Panc1 (cell line): Measurements from ENCODE around the gene PRELID2. TPM values are rescaled to one million over a fixed set of nuclear protein-coding genes. Genes with fewer than 3 reads are reported as not detected.

ENCODE experiments used
- ATAC-seq: fragments of 200-7000 bp; cut with Tn5 transposase; 2 replicates; pipeline ENCODE4 v1.9.1; 2020; ENCODE audit warnings: mild to moderate bottlenecking, moderate library complexity
- BruUV-seq: library from RNA; stranded (reverse); fragments of 400-500 nt; replicated peaks from 2 replicates; lab custom pipeline; 2021; lab: Mats Ljungman, UMichigan
- CTCF ChIA-PET: fragments of 300-600 bp; sonication (Branson Sonifier 250); formaldehyde crosslinking; loops from one replicate; lab custom pipeline; 2022; ENCODE audit warnings: antibody characterized with exemption; lab: Charles Lee
- POLR2A ChIA-PET: fragments of 300-600 bp; sonication (Branson Sonifier 250); formaldehyde crosslinking; loops from one replicate; lab custom pipeline; 2022; ENCODE audit warnings: antibody characterized with exemption; lab: Charles Lee
- DNase-seq: peaks from one replicate; pipeline ENCODE4 v3.0.0-alpha.2; 2010; ENCODE audit warnings: low read depth, low spot score
- H3K27ac ChIP-seq: 2 replicates; pipeline ENCODE4 v1.5.1; 2011; ENCODE audit warnings: mild to moderate bottlenecking, low read length, inconsistent platforms
- H3K27me3 ChIP-seq: fragments of 200-500 bp; sonication (Bioruptor generic); 2 replicates; pipeline ENCODE4 v1.6.0; 2014; ENCODE audit warnings: low read length, inconsistent platforms; ENCODE audit not compliant: control insufficient read depth, insufficient read depth
- H3K36me3 ChIP-seq: fragments of 200-500 bp; sonication (Bioruptor generic); 2 replicates; pipeline ENCODE4 v1.5.1; 2014; ENCODE audit warnings: inconsistent platforms, mild to moderate bottlenecking, low read length, moderate library complexity; ENCODE audit not compliant: control insufficient read depth, insufficient read depth
- H3K4me1 ChIP-seq: 2 replicates; pipeline ENCODE4 v1.5.1; 2011; ENCODE audit warnings: inconsistent platforms, mild to moderate bottlenecking, low read length, moderate library complexity; ENCODE audit not compliant: control insufficient read depth, insufficient read depth
- H3K4me3 ChIP-seq, 2 experiments: 2 replicates each; pipeline ENCODE4 v1.5.1; 2011 to 2012; ENCODE audit warnings: low read depth in 2 of 2, low read length in 2 of 2, mild to moderate bottlenecking in 2 of 2, inconsistent platforms in 1 of 2, moderate library complexity in 1 of 2
- H3K9me3 ChIP-seq: fragments of 200-500 bp; sonication (Bioruptor generic); 2 replicates; pipeline ENCODE4 v1.5.1; 2014; ENCODE audit warnings: low read depth, mild to moderate bottlenecking, inconsistent platforms, low read length, moderate library complexity; ENCODE audit not compliant: control insufficient read depth, insufficient read depth
- POLR2AphosphoS5 ChIP-seq: IDR thresholded peaks from 2 replicates; pipeline ENCODE4 v1.6.1; 2012; ENCODE audit warnings: mild to moderate bottlenecking, low read depth, low read length, moderate library complexity
- SIN3A ChIP-seq: IDR thresholded peaks from 2 replicates; pipeline ENCODE4 v1.6.1; 2012; ENCODE audit warnings: low read depth, mild to moderate bottlenecking, low read length, moderate library complexity, borderline replicate concordance; ENCODE audit not compliant: insufficient read depth
- TCF7L2 ChIP-seq: IDR thresholded peaks from 2 replicates; pipeline ENCODE4 v1.6.1; 2011; ENCODE audit warnings: mild to moderate bottlenecking, low read depth, low read length, inconsistent platforms
- in situ Hi-C: cut with HindIII; loops from 2 replicates; pipeline ENCODE4 v1.10.0; 2016; ENCODE audit warnings: low sequenced_read_pairs, low pct_unique_long_range_greater_than_20kb
- intact Hi-C: fragments of 100-400 bp; cut with micrococcal nuclease; formaldehyde crosslinking; loops from one replicate; pipeline ENCODE4 v1.10.0; 2022; ENCODE audit not compliant: unreplicated experiment
- total RNA-seq: library from RNA; stranded (reverse); gene quantifications from one replicate; pipeline ENCODE4 v1.2.1, GENCODE V29; 2021; ENCODE audit not compliant: unreplicated experiment
- TF ChIP-seq, protein P1 (sequence below), 2 experiments: IDR thresholded peaks; 2 replicates each; pipeline ENCODE4 v1.6.1; 2011 to 2012; ENCODE audit warnings: low read depth in 2 of 2, control low read depth in 1 of 2, low read length in 1 of 2, mild to moderate bottlenecking in 1 of 2, moderate library complexity in 1 of 2; ENCODE audit not compliant: insufficient read depth in 1 of 2
- TF ChIP-seq, protein P2 (sequence below): fragments of 450-650 bp; IDR thresholded peaks from 2 replicates; pipeline ENCODE4 v1.5.1; 2017; ENCODE audit warnings: mild to moderate bottlenecking

Gene PRELID2
- total RNA-seq, 1 experiment from 2014 or later = 15.4 TPM

GRCh38 chr5:145772466-145772865 lies 62.7 kb downstream of the PRELID2 start:
- ChIA-PET CTCF (no interaction called here), POLR2A (no interaction called here)
- Histone ChIP-seq H3K4me3 (no peak overlapping the region), H3K9me3 (no peaks in the 10 kb centered on the region), H3K4me1 (no peaks in the 10 kb centered on the region), H3K27me3 (no peaks in the 10 kb centered on the region), H3K36me3 (no peaks in the 10 kb centered on the region), H3K27ac (no peak overlapping the region)
- intact Hi-C loops (no loop called here), in situ Hi-C loops (no loop called here)
- DNase-seq (no peak), ATAC-seq (no peak)
- BruUV-seq = no TSS peak
- TF ChIP-seq, protein P1, sequence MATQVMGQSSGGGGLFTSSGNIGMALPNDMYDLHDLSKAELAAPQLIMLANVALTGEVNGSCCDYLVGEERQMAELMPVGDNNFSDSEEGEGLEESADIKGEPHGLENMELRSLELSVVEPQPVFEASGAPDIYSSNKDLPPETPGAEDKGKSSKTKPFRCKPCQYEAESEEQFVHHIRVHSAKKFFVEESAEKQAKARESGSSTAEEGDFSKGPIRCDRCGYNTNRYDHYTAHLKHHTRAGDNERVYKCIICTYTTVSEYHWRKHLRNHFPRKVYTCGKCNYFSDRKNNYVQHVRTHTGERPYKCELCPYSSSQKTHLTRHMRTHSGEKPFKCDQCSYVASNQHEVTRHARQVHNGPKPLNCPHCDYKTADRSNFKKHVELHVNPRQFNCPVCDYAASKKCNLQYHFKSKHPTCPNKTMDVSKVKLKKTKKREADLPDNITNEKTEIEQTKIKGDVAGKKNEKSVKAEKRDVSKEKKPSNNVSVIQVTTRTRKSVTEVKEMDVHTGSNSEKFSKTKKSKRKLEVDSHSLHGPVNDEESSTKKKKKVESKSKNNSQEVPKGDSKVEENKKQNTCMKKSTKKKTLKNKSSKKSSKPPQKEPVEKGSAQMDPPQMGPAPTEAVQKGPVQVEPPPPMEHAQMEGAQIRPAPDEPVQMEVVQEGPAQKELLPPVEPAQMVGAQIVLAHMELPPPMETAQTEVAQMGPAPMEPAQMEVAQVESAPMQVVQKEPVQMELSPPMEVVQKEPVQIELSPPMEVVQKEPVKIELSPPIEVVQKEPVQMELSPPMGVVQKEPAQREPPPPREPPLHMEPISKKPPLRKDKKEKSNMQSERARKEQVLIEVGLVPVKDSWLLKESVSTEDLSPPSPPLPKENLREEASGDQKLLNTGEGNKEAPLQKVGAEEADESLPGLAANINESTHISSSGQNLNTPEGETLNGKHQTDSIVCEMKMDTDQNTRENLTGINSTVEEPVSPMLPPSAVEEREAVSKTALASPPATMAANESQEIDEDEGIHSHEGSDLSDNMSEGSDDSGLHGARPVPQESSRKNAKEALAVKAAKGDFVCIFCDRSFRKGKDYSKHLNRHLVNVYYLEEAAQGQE (IDR thresholded peaks at IDR 0.05; ENCODE audit: insufficient read depth in 1 of 2, low read depth in 2 of 2, low read length in 1 of 2) = no peak
- TF ChIP-seq, protein P2, sequence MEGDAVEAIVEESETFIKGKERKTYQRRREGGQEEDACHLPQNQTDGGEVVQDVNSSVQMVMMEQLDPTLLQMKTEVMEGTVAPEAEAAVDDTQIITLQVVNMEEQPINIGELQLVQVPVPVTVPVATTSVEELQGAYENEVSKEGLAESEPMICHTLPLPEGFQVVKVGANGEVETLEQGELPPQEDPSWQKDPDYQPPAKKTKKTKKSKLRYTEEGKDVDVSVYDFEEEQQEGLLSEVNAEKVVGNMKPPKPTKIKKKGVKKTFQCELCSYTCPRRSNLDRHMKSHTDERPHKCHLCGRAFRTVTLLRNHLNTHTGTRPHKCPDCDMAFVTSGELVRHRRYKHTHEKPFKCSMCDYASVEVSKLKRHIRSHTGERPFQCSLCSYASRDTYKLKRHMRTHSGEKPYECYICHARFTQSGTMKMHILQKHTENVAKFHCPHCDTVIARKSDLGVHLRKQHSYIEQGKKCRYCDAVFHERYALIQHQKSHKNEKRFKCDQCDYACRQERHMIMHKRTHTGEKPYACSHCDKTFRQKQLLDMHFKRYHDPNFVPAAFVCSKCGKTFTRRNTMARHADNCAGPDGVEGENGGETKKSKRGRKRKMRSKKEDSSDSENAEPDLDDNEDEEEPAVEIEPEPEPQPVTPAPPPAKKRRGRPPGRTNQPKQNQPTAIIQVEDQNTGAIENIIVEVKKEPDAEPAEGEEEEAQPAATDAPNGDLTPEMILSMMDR = no peak
- no peak for TF ChIP-seq POLR2AphosphoS5
- TF ChIP-seq TCF7L2 = no peak
- no peak for TF ChIP-seq SIN3A

DNA sequence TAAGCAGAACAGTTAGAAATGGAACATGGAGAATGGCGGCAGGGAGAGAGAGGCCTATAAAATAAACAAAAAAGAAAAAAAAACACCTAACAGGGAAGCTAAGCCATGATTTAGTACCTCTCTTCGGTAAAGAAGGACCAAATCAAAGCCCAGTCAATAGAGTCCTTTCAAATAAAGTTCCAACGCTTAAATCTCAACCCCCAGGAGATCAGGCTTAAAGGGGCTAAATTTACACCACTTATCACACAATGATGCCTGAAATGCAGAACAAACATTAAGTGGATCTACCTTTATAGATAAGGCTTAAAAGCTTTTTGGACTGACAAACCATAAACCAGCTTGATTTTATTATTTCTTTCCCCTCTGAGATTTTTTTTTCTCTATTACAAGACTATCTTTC lies 66.3 kb downstream of the PRELID2 start:
- intact Hi-C loops (no loop called here), in situ Hi-C loops (no loop called here)
- no peak for DNase-seq
- POLR2A ChIA-PET = no interaction called here
- Histone ChIP-seq H3K36me3 (no peaks in the 10 kb centered on the region), H3K4me3 (no peak overlapping the region), H3K27ac (no peak overlapping the region), H3K27me3 (no peaks in the 10 kb centered on the region), H3K4me1 (no peaks in the 10 kb centered on the region), H3K9me3 (no peaks in the 10 kb centered on the region)
- CTCF ChIA-PET = no interaction called here
- no TSS peak for BruUV-seq
- TF ChIP-seq POLR2AphosphoS5 (no peak), SIN3A (no peak)
- TF ChIP-seq, protein P2 = no peak
- TF ChIP-seq, protein P1 (IDR thresholded peaks at IDR 0.05; ENCODE audit: insufficient read depth in 1 of 2, low read depth in 2 of 2, low read length in 1 of 2) = no peak
- ATAC-seq = no peak
